Tibial artery (tissue), 4 donors: ENCODE data around the gene DOCK1.

ENCODE experiments used
- DNase-seq, 2 donors: peaks; one replicate each; pipeline ENCODE4 v3.0.0-alpha.2; 2019
- H3K27ac ChIP-seq, 2 donors: fragments of 200-600 bp; sonication (generic) in 1 of 2; 1 replicate in 1 of 2; 2 replicates in 1 of 2; pipeline ENCODE4 v1.5.1; 2018 to 2019; ENCODE audit warnings: mild to moderate bottlenecking in 1 of 2
- H3K27me3 ChIP-seq, 2 donors: fragments of 200-600 bp; sonication (generic) in 1 of 2; one replicate each; pipeline versions ENCODE4 v1.5.1 to v1.6.0; 2016 to 2019
- H3K36me3 ChIP-seq, 3 donors: fragments of 200-600 bp; sonication (generic) in 2 of 3; one replicate each; pipeline ENCODE4 v1.5.1; 2016 to 2019; ENCODE audit warnings: mild to moderate bottlenecking in 2 of 3
- H3K4me1 ChIP-seq, 4 donors: fragments of 200-600 bp; sonication (generic) in 2 of 4; 1 replicate in 3 of 4; 2 replicates in 1 of 4; pipeline ENCODE4 v1.5.1; 2016 to 2019
- H3K4me3 ChIP-seq, 2 donors: fragments of 200-600 bp; sonication (generic) in 1 of 2; 1 replicate in 1 of 2; 2 replicates in 1 of 2; pipeline ENCODE4 v1.5.1; 2018 to 2019; ENCODE audit warnings: mild to moderate bottlenecking in 2 of 2
- H3K9me3 ChIP-seq, 3 donors: fragments of 200-600 bp; sonication (generic) in 1 of 3; one replicate each; pipeline ENCODE4 v1.5.1; 2016 to 2019
- CTCF ChIP-seq, 2 experiments: fragments of 200-600 bp in 1 of 2; fragments of 450-650 bp in 1 of 2; IDR thresholded peaks; one replicate each; pipeline ENCODE4 v1.5.1; 2017 to 2019; ENCODE audit warnings: antibody characterized with exemption in 2 of 2, mild to moderate bottlenecking in 1 of 2, moderate library complexity in 1 of 2
- intact Hi-C: fragments of 100-400 bp; cut with DNase I; formaldehyde crosslinking; loops from one replicate; pipeline ENCODE4 v1.15.0; 2023; ENCODE audit warnings: low total_unique reads

Gene DOCK1

GRCh38 chr10:127132451-127132850 is 227.2 kb downstream of the DOCK1 start:
- H3K36me3 ChIP-seq, result peaks cover 14 to 39% (median 29%) of the 10 kb centered on the region in 3 donors
- no peak overlapping the region for H3K27ac ChIP-seq
- no peak overlapping the region for H3K4me3 ChIP-seq
- H3K9me3 ChIP-seq, result no peaks in the 10 kb centered on the region
- H3K27me3 ChIP-seq, result no peaks in the 10 kb centered on the region
- no peak for DNase-seq
- intact Hi-C loops, result loop anchor here (2.0 kb wide), 1 partner anchor 70 kb away; no protein-coding TSS in a partner anchor
- no peaks in the 10 kb centered on the region for H3K4me1 ChIP-seq
- TF ChIP-seq CTCF (IDR thresholded peaks at IDR 0.05), result no peak

- no peak for TF ChIP-seq CTCF (IDR thresholded peaks at IDR 0.05)
- Histone ChIP-seq H3K4me3 (no peak overlapping the region), H3K4me1 (no peaks in the 10 kb centered on the region), H3K9me3 (no peaks in the 10 kb centered on the region), H3K27ac (no peak overlapping the region), H3K36me3 (peaks cover 13 to 33% (median 30%) of the 10 kb centered on the region in 3 donors), H3K27me3 (no peaks in the 10 kb centered on the region)
- DNase-seq, result no peak
- intact Hi-C loops, result loop anchor here (2.0 kb wide), 1 partner anchor 70 kb away; no protein-coding TSS in a partner anchor
These were observed 228.0 kb downstream of the DOCK1 start for GRCh38 chr10:127133225-127133624.

- Histone ChIP-seq H3K9me3 (no peaks in the 10 kb centered on the region), H3K4me1 (no peaks in the 10 kb centered on the region), H3K4me3 (no peak overlapping the region), H3K27ac (no peak overlapping the region), H3K36me3 (peaks cover 9 to 31% (median 26%) of the 10 kb centered on the region in 3 donors), H3K27me3 (no peaks in the 10 kb centered on the region)
- no peak for TF ChIP-seq CTCF (IDR thresholded peaks at IDR 0.05)
- no peak for DNase-seq
- intact Hi-C loops, result loop anchor here (2.0 kb wide), 1 partner anchor 69 kb away; no protein-coding TSS in a partner anchor
These were observed 228.7 kb downstream of the DOCK1 start for GRCh38 chr10:127133672-127134500.

- Histone ChIP-seq H3K27me3 (no peaks in the 10 kb centered on the region), H3K9me3 (no peaks in the 10 kb centered on the region), H3K36me3 (peaks cover 7 to 25% (median 25%) of the 10 kb centered on the region in 3 donors), H3K4me3 (no peak overlapping the region), H3K27ac (no peak overlapping the region), H3K4me1 (no peaks in the 10 kb centered on the region)
- intact Hi-C loops, result no loop called here
- DNase-seq, result no peak
- TF ChIP-seq CTCF (IDR thresholded peaks at IDR 0.05), result no peak
These were observed 230.8 kb downstream of the DOCK1 start for GRCh38 chr10:127135844-127136577.

- Histone ChIP-seq H3K9me3 (no peaks in the 10 kb centered on the region), H3K27ac (no peak overlapping the region), H3K4me3 (no peak overlapping the region), H3K27me3 (no peaks in the 10 kb centered on the region), H3K4me1 (no peaks in the 10 kb centered on the region), H3K36me3 (peaks cover 7 to 25% (median 25%) of the 10 kb centered on the region in 3 donors)
- intact Hi-C loops, result no loop called here
- no peak for TF ChIP-seq CTCF (IDR thresholded peaks at IDR 0.05)
- no peak for DNase-seq
These were observed 232.2 kb downstream of the DOCK1 start for GRCh38 chr10:127137391-127137790.
